ES-I3 (cell line): Measurements from ENCODE around the gene THAP12.
"Not testable (repeated sequence)": the region's sequence is repeated elsewhere in the genome, so short reads cannot be mapped to it uniquely, and the experiment has no call there.

Source experiments
- H3K36me3 ChIP-seq: 2 replicates; pipeline ENCODE4 v1.6.1; 2013; ENCODE audit warnings: mild to moderate bottlenecking, low read length, control low read depth, moderate library complexity; ENCODE audit not compliant: insufficient read depth
- H3K4me1 ChIP-seq: 2 replicates; pipeline ENCODE4 v1.6.1; 2013; ENCODE audit warnings: mild to moderate bottlenecking, control low read depth, low read length; ENCODE audit not compliant: insufficient read depth
- H3K9ac ChIP-seq: 2 replicates; pipeline ENCODE4 v1.6.1; 2013; ENCODE audit warnings: low read depth, mild to moderate bottlenecking, low read length, moderate library complexity
- H3K9me3 ChIP-seq: 2 replicates; pipeline ENCODE4 v1.6.1; 2013; ENCODE audit warnings: mild to moderate bottlenecking, low read length, moderate library complexity; ENCODE audit not compliant: control insufficient read depth, insufficient read depth

The THAP12 gene

DNA sequence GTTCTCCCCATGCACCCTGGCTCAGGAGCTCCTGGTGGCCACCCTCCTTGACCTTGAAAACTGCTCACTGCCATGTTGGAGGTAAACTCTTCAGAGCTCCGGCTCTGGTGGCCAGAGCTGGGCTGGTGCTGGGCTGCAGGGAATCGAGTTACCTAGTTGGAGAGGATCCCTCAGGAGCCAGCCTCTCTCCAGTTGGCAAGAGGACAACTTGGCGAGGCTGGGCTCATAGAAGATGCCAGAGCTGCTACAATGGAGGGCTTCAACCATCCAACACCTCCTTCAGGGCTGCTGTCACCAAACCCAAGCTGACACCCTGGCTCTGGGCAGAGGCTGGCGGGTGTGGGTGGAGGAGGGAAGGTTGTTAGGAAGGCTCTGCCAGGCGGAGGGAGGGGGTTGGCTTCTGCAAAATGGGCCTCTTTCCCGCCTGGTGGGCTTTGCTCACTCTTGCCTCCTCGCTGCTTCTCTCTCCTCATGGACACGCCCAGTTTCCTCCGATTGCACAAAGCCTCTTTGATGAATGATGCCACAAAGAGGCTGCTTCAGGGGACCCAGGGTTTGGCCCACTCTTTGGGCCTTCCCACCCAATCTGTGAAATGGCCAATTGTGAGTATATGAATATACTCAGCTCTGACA, 53.1 kb downstream of the THAP12 start:
- Histone ChIP-seq H3K9ac (no peak overlapping the region), H3K9me3 (no peaks in the 10 kb centered on the region), H3K36me3 (no peaks in the 10 kb centered on the region), H3K4me1 (peaks cover 11% of the 10 kb centered on the region; the same call in 1 of the 2 replicates)

DNA sequence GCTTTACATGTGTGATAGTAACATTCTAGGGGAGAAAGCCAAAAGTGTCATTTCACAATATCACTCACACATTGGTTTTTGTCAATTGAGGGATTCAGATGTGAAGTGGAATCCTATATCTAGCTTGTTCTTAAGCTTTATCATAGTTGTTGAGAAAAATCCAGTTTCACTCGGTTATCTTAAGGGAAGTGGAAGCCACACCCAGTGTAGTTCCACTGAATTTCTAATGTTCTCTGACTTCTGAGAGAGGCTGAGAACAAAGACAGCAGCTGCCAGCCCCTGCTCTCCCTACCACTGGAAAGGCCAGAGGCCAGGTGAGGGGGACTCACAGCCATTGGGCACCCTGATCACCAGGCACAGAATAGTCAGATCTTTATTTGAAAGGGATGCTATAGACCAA, 53.7 kb downstream of the THAP12 start:
- Histone ChIP-seq H3K36me3 (no peaks in the 10 kb centered on the region), H3K4me1 (peaks cover 11% of the 10 kb centered on the region; the same call in 1 of the 2 replicates), H3K9ac (no peak overlapping the region), H3K9me3 (no peaks in the 10 kb centered on the region)

GRCh38 chr11:76325185-76325584, 55.7 kb downstream of the THAP12 start:
- Histone ChIP-seq H3K4me1 (peaks cover 10% of the 10 kb centered on the region; the same call in 1 of the 2 replicates), H3K9ac (no peak overlapping the region), H3K36me3 (no peaks in the 10 kb centered on the region), H3K9me3 (no peaks in the 10 kb centered on the region)

- no peaks in the 10 kb centered on the region for H3K4me1 ChIP-seq
- no peaks in the 10 kb centered on the region for H3K9me3 ChIP-seq
- no peaks in the 10 kb centered on the region for H3K36me3 ChIP-seq
- no peak overlapping the region for H3K9ac ChIP-seq
These were observed 57.1 kb downstream of the THAP12 start for GRCh38 chr11:76323804-76324203.

DNA sequence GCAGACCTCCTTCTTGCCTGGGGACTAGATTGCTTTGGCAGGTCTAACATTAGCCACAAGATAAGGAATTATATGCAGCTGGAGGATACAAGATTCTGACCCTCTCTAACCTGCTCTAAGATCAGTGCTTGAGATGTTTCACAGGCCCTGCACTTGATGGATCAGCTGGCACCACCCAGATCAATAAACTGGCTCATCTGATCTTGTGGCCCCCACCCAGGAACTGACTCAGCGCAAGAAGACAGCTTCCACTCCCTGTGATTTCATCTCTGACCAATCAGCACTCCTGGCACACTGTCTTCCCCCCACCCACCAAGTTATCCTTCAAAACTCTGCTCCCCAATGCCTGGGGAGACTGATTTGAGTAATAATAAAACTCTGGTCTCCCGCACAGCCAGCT, 57.6 kb downstream of the THAP12 start:
- H3K4me1 ChIP-seq, H3K9ac ChIP-seq, H3K36me3 ChIP-seq, H3K9me3 ChIP-seq: not testable (repeated sequence)

- no peaks in the 10 kb centered on the region for H3K4me1 ChIP-seq
- no peaks in the 10 kb centered on the region for H3K36me3 ChIP-seq
- H3K9me3 ChIP-seq, result no peaks in the 10 kb centered on the region
- no peak overlapping the region for H3K9ac ChIP-seq
These were observed 58.0 kb downstream of the THAP12 start for GRCh38 chr11:76322942-76323341.

GRCh38 chr11:76322540-76322939, 58.4 kb downstream of the THAP12 start:
- H3K9me3 ChIP-seq, result no peaks in the 10 kb centered on the region
- no peaks in the 10 kb centered on the region for H3K36me3 ChIP-seq
- H3K9ac ChIP-seq, result peak overlapping the region; percentile 55; the same call in 1 of the 2 replicates
- H3K4me1 ChIP-seq, result no peaks in the 10 kb centered on the region

DNA sequence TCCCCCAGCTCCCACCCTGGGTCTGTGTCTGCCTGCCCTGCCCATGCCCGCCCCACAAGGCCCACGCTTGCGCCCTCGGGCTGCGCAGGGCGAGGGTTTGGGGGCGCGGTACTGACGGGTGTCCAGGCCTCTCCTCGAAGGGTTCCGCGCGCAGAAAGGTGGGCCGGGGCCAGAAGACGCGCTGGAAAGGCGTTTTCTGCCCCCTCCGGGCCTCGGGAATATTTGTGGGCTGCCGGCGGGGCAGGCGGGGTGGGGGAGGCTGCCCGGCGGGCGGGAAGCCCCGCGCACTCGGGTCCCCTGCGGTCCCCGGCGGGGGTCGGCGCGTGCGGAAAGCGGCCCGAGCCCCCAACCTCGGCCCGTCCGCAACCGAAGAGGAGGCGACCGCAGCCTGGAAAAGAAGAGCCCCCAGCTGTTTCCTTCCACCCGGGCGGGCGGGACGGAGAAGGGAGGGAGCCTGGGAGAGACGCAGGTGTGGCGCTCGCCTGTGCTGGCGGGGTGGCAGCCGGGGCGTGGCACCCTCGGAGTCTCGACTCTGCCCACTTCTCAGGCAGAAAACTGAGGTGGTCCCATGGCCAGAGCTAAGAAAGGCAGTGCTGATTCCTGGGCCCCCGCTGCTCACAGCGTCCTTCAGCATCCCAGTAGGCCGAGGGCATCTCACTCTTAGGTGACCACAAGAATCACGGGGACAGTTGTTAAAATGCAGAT, 59.0 kb downstream of the THAP12 start:
- Histone ChIP-seq H3K9me3 (no peaks in the 10 kb centered on the region), H3K36me3 (no peaks in the 10 kb centered on the region), H3K9ac (peak overlapping the region; percentile 55; the same call in 1 of the 2 replicates)

DNA sequence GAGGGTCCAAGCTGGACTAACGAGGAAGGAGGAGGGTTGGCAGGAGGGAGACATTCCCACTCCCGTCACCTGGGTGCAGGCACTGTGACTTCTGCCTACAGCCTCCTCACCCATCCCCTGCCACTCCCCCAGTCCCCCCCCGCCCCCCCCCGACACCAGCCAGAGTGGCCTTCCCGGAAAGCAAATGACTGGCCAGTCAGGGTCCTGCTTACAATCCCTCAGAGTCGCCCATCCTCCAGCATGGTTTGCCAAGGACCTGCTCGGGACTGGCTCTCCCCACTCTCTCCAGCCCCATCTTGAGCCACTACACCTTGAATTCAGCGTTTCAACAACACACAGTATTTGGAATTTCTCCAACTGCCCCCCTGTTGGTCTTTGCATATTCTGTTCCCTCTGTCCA, 59.6 kb downstream of the THAP12 start:
- Histone ChIP-seq H3K36me3 (no peaks in the 10 kb centered on the region), H3K9ac (peak overlapping the region; percentile 55; the same call in 1 of the 2 replicates), H3K9me3 (no peaks in the 10 kb centered on the region), H3K4me1 (no peaks in the 10 kb centered on the region)

More for the DNA sequence above, 59.0 kb downstream of the THAP12 start:
- no peaks in the 10 kb centered on the region for H3K4me1 ChIP-seq

DNA sequence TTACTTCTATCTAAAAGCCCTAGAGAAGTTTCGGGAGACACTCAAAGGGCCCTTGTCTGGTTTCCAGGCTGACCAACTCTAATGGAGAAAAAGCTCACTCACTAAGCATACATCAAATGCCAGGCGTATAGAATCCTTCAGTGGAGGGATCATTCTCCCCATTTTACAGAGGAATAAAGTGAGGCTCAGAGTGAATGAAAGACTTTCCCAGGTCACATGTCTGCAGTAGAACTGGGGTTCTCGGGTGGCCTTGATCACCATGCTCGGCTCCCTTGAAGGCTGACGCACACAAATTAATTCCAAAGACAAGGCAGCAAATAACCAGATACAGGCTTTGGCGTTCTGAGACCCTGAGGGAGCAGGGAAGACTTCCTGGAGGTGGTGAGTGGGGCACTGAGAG, 60.0 kb downstream of the THAP12 start:
- Histone ChIP-seq H3K4me1 (no peaks in the 10 kb centered on the region), H3K36me3 (no peaks in the 10 kb centered on the region), H3K9me3 (no peaks in the 10 kb centered on the region), H3K9ac (no peak overlapping the region)

- H3K9me3 ChIP-seq, H3K4me1 ChIP-seq, H3K36me3 ChIP-seq, H3K9ac ChIP-seq: not testable (repeated sequence)
These were observed 61.1 kb downstream of the THAP12 start for GRCh38 chr11:76319798-76320197.

GRCh38 chr11:76318744-76319384, 62.1 kb downstream of the THAP12 start:
- Histone ChIP-seq H3K4me1 (peaks cover 7% of the 10 kb centered on the region), H3K36me3 (no peaks in the 10 kb centered on the region), H3K9ac (no peak overlapping the region), H3K9me3 (no peaks in the 10 kb centered on the region)

- no peaks in the 10 kb centered on the region for H3K9me3 ChIP-seq
- H3K36me3 ChIP-seq, result no peaks in the 10 kb centered on the region
- H3K9ac ChIP-seq, result no peak overlapping the region
- peaks cover 8% of the 10 kb centered on the region for H3K4me1 ChIP-seq
These were observed 63.6 kb downstream of the THAP12 start for GRCh38 chr11:76317296-76317695.

- Histone ChIP-seq H3K9me3 (no peaks in the 10 kb centered on the region), H3K36me3 (no peaks in the 10 kb centered on the region)
These were observed 64.2 kb downstream of the THAP12 start for GRCh38 chr11:76316726-76317125.

More at GRCh38 chr11:76316726-76317125, 64.2 kb downstream of the THAP12 start:
- Histone ChIP-seq H3K4me1 (peaks cover 8% of the 10 kb centered on the region), H3K9ac (no peak overlapping the region)
